CD4-positive, alpha-beta T cell treated with Interferon alpha-2 for 1 hour (primary cell): Measurements from ENCODE around the gene SH3BGRL.

Experiments used
- DNase-seq, 2 donors: peaks; one replicate each; pipeline ENCODE4 v3.0.0-alpha.2; 2020 to 2022

SH3BGRL gene

DNA sequence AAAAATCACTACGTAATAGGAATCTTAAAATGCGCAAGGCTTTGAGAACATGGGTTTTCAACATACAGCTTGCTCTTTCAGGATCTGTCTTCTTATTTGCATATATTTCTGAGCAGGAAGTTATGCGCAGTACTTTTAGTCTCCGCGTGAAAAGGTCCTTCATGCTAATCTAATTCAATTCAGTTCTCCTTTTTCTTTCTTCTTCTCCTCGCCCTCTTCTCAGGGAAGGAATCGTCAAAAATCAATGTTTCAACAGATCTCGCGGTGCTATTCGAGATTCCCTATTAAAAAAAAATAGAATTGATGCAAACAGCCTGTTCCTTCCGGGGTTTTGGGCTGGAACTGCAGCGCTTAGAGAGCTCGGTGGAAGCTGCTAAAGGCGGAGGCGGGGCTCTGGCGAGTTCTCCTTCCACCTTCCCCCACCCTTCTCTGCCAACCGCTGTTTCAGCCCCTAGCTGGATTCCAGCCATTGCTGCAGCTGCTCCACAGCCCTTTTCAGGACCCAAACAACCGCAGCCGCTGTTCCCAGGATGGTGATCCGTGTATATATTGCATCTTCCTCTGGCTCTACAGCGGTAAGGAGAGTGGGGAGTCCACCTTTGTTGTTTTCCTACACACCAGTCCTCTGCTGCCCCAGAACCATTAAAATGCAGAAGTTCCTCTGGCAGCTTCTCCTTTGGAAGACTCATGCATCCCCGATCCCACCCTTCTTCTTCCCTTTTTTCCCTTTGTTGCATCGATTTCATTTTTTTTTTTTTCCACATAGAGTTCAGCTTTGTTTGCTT lies at the start of gene SH3BGRL, which contains the start of gene HMGN5:
TSS of gene SH3BGRL (plus strand) at position 432 of the 785 bp plus-strand sequence. CDS start at position 531, 99 bp downstream.
TSS of gene HMGN5 (minus strand) at position 243 of the 785 bp plus-strand sequence. CDS start 80,364 bp downstream, outside the sequence.
- peak; percentile 73 to 78 for DNase-seq

DNA sequence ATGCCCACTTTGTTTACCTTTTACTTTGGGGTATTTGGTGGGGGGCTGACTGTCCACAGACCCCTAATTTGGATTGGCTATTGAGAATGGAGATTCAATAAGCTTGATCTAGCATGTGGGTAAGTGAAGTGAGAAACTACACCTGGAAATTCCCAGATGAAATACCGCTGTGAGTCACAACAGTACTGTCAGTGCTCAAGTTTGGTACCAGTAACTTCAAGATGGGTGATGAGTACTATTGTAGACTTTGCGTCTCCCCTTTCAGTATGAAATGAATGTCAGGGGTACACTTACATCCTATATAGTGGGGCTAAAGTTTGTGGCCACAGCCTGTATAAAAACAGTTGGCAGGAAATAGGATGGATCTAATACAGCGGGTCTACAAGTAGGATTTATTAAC lies 33.5 kb upstream of the SH3BGRL start:
- DNase-seq: no peak

DNA sequence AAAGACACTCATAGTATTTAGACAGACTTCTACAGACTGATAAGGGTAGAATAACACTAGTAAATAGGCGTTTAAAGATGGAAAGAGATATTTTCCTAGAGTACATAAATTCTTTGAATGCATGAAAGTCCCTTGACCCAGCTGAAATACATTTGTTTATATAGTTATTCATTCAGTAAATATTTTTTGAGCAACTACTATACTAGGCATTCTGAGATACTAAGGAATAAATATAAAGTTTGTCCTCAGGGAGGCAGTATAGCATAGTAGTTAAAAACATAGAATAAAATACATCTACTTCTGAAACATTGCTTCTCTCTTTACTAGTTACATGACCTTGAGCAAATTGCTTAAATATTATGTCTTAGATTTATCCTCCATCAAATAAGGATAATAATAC lies 27.6 kb upstream of the SH3BGRL start:
- peak in 1 of 2 donors; percentile 21 for DNase-seq

DNA sequence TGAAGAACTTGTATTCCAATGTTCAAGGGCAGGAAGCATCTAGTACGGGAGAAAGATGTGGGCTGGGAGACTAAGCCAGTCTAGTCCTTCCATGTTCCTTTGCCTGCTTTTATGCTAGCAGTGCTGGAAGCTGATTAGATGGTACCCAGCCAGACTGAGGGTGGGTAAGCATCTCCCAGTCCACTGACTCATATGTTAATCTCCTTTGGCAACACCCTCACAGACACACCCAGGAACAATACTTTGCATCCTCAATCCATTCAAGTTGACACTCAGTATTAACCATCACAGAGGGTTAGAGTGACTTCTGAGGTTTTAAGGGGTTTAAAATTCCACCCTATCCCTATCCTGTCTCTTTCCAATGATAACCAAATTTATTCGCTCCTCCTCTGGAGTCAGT lies 6.6 kb upstream of the SH3BGRL start:
- no peak for DNase-seq

DNA sequence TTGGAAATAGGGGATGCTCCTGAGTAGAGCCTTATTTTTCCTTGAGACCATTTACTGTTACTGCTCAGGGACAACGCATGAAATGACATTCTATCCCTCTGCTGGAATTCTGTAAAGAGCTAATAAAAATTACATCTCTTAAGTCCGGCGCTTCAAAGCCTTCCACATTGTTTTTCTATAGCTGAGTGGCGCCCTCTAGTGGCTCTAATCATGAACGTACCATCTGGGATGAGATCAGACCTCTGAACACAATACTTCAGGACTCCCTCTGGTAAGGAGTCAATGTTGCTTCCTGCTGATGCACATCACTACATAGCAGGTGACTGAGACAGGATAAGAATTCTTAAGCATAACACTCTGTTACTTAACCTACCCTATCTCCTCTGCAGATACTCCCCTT lies 6.2 kb upstream of the SH3BGRL start:
- peak; percentile 46 to 72 for DNase-seq

DNA sequence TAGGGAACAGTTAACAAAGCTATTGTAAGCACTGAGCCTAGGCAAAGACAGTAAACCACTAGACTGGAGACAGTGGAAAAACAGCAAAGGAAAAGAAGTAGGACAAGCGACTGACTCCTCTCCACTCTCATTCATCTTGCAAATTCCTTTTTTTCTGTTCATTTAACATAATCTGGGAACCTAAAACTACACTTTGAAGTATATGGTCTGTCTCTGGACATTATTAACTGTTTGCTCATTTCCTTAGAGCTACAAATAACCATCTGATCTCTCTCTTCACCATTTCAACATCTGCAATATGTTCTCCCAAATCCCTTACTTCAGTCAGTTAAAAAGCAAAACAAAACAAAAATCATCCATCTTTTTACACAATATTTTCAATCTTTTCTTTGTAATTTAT lies 831 bp upstream of the SH3BGRL start:
- no peak for DNase-seq

DNA sequence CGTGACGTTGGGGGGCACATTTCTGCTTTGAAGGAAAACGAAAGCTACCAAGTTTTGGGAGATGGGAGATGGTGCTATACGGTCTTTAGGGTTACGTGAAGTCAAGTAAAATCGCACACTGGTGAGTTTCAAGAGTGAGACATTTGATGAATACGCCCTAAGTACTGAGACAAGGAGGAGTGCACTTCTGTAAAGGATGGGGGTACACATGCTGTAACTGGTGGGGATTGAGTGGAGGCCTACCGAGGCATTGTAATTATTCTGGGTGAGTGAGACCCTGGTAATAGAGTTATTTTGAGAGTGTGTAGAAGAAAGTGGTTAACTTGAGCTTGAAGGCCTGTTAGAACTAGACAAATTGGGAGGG lies 536 bp downstream of the SH3BGRL start:
- DNase-seq: peak in 1 of 2 donors; percentile 30

DNA sequence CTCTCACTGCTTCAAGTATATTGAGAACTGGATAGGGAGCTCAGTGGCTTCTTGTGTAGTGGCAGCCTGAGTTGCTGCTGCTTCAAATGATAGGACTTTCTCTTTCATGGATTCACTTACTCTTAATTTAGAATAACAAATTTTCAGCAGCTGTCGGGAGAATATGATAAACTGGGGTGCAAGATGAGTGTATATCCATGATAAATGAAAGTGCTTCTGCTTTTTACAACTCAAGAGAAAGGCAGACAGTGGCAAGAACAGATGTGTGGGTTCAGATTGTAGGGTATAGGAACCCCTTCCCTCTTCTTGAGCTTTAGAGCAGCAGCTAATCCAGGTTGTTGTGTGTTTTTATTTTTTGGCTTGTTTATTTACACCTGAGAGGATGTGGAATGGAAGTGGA lies 1.0 kb downstream of the SH3BGRL start:
- no peak for DNase-seq

DNA sequence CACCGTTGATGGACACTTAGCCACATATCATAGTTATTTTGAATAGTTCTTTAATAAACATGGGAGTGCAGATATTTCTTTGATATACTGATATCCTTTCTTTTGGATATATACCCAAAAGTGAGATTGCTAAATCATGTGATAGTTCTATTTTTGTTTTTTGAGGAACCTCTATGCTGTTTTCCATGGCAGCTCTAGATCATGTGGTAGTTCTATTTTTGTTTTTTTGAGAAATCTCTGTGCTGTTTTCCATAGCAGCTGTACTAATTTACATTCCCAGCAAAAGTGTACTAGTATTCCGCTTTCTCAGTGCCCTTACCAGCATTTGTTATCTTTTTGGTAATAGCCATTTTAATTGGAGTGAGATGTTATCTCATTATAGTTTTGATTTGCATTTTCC lies 3.6 kb downstream of the SH3BGRL start:
- no peak for DNase-seq

DNA sequence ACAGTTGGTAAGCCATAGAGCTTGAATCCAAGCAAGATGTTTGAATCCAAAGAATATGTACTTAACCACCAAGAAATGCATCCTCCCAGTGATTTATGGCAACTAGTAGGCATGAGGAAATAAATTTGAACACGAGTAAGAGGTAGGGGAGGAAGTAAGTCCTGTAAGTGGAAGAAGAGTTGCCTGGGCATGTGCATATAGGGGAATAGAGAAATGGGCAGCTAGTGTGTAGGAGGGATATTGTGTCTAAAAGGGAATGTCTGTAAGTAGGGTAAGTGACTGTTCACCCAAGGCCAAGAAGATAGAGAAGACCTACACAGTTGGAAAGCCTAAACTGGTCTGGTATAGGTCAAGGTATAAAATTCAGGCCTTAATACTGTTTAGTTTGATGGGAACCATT lies 4.6 kb downstream of the SH3BGRL start:
- DNase-seq: no peak

DNA sequence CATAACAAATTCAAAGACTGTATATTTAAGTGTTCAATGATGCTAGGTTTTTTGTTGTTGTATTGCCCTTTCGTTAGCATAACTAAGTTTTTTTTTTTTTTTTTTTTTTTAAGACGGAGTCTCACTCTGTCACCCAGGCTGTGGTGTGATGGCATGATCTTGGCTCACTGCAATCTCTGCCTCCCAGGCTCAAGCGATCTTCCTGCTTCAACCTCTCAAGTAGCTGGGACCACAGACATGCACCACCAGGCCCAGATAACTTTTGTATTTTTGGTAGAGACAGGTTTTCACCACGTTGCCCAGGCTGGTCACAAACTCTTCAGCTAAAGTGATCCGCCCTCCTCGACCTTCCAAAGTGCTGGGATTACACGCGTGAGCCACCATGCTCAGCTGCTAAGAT lies 7.0 kb downstream of the SH3BGRL start:
- no peak for DNase-seq

DNA sequence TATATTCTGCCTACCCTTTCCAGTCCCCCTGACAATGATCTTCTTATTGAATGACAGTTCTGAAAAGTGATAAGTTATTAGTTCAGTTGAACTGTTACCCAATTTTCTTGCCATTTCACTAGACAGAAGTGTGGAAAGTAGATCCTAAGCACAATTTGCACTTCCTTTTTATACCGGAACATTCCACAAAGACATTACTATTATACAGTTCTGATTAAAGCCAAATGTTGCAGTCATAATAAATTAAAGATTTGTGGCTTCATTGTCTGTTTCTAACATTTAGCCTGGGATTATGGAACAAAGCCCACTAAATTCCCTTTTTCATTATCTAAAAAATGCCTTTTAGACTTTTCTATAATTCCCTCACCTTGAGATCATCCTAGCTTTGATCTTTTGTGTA lies 13.8 kb downstream of the SH3BGRL start:
- no peak for DNase-seq

DNA sequence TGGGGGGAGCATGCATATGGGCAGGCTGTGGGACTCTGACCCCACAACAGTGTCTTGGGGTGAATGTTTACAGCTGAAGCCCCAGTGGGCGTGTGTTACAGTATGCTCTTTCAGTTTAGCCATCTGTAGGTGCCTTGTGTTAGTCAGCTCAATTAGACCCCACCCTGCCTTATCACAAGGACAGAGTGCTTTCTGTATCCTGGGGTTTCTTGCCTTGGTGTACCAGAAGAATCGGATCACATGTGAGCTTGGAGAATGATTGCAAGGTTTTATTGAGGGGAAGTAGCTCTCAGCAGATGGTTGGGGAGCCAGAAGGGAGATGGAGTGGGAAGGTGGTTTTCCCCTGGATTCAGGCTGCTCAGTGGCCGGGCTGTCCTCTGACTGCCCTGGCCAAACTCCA lies 27.3 kb downstream of the SH3BGRL start:
- no peak for DNase-seq

DNA sequence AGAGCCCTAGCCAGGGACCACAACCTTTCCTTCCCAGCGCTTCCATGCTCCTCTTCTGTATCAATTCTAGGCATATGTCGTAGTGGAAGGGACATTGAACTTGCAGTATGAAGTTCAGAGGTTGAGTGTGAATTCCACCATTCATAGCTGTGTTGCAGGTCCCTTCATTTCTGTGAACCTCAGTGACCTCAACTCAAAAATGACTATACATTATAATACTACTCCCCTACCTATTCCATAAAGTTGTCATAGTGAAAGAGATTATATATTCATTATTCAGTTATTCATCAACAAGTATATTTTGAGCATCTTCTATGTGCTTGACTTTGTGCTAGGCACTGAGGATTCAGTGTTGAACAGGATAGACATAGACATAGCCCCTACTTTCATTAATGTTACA lies 28.0 kb downstream of the SH3BGRL start:
- DNase-seq: no peak

DNA sequence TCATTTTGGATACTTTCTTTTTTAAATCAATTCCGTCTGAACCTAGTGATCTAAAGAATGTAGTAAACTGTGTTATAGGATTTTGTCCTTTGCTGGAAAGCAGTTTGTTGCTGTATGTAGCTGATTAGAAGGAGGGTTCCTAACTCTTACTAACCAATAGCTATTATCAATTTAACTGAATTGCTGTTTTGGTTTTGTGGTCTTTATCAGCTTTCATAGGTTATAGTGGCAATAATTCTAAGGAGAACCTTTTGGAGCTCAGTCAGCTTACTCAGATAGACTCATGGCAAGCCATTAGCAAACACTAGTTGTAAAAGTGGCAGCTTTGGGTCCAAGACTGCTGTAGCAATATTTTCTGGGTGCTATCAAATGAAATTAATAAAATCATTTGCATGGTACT lies 29.6 kb downstream of the SH3BGRL start:
- no peak for DNase-seq

DNA sequence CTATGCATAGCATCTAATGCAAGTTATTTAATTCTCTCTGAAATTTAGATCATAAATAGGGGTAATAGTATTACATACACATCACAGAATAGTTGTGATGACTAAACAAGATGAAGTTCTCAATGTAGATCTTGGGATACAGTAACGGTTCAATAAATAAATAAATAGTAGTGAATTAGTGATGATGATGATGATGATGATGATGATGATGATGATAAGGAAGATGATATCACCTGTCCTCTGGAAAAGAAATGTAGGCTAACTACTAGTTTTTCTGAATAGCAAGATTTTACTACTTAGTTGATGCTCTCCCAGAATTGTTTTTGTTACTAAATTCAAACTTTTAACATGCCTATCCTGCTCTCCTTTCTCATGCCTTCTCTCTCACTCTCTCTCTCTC lies 30.3 kb downstream of the SH3BGRL start:
- DNase-seq: no peak

DNA sequence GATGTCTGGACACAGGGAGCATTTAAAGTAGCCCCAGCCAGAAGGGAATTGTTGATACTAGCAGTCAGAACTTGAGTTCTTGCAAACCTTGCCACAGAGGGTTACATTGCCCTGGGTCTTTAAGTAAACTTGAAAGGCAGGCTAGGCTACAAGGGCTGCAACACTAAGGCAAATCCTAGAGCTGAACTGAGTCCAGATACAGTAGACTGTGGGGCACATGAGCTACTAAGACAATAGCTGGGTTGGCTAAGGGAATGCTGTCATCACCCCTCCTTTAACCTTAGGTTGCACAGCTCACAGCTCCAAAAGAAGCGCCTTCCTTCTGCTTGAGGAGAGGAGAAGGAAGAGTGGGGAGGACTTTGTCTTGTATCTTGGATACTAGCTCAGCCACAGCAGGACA lies 35.6 kb downstream of the SH3BGRL start:
- no peak for DNase-seq

DNA sequence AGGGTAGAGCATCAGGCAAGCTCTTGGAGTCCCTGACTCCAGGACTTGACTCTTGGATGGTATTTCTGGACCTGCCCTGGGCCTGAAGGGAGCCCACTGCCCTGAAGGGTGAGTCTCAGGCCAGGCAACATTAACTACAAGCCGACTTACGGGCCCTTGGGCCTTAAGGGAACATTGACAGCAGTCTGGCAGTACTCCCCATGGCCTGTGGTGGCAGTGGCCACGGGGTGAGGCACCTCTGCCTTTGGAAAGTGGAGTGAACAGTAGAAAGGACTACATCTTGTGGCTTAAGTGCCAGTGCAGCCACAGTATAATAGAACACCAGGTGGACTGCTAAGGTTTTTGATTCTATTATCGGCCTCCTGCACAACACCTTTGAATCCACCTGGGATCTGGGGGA lies 36.3 kb downstream of the SH3BGRL start:
- no peak for DNase-seq

DNA sequence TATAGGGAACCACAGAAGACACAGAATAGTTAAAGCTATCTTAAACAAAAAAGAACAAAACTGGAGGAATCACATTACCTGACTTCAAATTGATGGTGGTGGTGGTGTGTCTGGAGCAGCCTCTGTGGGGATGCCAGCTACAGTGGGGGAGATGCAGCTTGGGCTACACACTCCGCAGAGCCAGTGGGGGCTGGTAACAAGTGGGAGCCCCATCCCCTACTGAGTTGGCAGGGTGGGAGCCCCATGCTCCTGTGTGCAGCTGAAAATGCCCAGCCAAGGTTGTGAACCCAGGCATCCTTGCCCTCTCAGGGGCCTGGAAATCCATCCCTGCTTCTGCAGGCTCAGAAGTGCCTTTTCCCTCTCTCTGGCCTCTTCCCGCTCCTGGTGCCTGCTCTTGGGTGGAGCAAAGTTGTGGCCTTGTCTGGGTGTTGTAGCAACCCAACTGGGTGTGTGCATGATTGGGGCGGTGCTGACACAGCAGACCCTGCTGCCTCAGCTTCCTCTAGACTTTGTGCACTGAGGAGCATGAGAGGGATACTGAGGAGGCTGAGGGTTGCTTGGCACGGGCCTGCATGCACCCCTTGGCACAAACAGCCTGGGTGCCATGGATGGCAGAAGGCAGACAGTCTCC lies 38.9 kb downstream of the SH3BGRL start:
- no peak for DNase-seq

DNA sequence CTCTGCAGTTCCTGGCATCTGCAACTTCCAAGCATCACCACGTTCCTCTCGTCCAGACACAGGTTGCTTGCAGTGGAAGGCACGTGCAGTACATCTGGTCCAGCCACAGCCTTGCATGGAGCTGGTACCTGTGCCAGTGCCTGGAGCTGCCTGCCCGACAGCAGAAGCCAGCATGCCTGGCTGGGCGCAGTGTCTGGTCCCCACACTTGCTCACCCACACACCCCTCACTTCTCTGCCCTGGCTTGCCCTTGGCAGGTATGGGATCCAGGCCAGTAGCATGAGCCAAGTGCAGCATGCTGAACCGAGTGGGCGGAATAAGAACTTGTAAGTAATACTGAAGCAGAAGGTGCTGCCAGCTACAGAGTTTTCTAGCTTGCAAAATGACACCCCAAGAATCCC lies 39.9 kb downstream of the SH3BGRL start:
- no peak for DNase-seq

DNA sequence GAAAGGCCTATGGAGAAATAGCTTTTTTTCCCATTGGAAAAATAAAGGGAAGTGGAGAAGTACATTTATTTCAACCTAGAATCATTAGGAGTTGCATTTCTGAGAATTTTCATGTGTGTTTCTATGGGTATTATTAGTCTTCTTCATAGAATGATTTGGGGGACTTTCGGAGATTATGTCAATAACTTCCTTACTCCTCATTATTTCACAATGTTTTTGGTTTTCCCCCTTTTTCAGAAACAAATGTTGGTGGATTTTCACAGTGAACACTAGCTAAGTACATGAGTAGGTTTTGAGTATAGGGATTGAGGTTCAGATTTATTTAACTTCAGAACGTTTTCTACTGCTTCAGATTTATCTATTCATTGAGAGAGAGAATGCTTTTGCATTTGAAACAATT lies 54.0 kb downstream of the SH3BGRL start:
- DNase-seq: no peak

DNA sequence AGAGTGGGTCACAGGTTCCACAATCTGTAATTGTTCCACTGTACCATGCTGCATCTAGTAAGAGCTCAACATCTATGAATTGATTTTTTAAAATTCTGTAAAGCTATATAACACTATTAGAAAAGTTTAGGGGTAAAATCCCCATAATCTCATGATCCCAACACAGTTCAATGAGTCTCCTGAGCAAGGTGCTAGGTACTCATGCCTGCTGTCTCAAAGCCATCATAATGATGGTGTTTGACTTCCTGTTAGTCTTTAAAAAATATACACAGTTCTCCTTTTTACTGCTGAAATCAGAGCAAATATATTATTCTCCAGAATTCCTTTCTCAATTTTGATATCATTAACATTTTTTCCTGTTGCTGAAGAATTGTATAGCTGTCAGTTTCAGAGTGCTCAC lies 55.9 kb downstream of the SH3BGRL start:
- no peak for DNase-seq

DNA sequence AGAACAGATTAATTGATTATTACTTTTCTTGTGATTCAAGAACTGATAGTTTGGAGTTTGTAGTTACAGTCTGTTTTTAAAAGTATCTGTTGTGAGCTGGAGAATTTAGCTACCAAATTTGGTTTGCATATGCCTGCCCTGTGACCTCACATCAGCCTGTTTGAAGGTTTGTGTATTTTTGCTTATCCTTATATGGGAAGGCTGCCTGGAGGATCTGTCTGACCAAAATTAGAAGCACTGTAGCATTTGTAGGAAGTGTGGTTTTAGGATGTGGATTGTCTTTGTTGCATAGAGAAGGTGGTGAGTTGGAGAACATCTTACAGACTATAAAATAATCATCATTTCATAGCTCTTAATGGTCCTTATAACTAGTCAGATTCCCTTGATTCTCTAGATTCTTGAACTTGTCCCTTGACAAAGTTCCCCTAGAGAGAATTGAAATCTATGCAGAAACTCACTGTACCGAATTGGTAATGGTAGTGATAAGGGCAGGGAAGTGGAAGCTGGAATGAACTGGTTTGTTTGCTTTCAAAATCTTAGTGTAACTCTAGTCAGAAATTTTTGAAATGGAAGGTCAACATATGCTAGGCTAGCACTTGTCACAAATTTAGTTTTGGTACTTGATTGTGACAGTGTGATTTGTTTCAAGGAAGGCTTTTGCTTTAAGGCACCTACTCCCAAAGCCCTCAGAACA lies 57.3 kb downstream of the SH3BGRL start:
- DNase-seq: no peak
